GM12873 (cell line): ENCODE measurements around the gene ALPL.

Source experiments
- TF ChIP-seq, protein P1 (sequence below): IDR thresholded peaks from 2 replicates; pipeline ENCODE4 v1.5.1; 2012; ENCODE audit warnings: low read depth, mild to moderate bottlenecking, moderate library complexity, low read length, control low read depth; ENCODE audit not compliant: insufficient read depth; ENCODE audit errors: missing control alignments

ALPL gene

DNA sequence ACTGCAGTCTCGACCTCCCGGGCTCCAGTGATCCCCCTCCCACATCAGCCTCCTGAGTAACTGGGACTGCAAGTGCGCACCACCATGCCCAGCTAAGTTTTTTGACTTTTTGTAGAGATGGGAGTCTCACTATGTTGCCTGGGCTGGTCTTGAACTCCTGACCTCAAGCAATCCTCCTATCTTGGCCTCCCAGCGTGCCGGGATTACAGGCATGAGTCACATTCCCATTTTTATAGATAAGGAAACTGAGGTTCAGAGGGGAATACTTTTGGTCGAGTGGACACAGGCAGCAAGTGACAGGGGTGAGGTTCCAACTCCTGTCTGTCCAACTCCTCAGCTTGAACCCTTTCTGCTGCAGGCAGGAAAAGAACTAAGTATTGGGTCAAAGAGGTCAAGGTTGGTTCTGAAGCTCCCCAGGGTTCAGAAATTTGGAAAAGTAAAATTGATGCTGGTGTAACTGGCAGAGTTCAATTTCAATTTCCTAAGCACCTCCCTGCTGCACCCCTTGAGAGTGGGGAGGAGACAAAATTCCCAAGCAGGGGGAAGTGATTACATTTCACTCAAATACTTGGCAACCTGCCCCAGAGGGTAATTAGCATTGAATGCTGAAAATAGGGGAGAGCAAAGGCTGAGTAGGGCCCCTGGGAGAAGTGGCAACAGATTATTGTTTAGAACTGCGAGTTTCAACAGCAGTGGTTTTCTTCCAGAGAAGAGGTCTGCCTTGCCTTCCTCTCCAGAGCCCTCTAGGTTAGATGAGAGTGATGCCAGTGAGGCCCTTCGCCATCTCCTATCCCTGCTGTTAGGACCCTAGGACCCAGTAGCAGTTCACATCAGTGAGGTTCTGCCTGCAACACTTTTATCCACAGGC is 17.5 kb upstream of the ALPL start:
- TF ChIP-seq, protein P1, sequence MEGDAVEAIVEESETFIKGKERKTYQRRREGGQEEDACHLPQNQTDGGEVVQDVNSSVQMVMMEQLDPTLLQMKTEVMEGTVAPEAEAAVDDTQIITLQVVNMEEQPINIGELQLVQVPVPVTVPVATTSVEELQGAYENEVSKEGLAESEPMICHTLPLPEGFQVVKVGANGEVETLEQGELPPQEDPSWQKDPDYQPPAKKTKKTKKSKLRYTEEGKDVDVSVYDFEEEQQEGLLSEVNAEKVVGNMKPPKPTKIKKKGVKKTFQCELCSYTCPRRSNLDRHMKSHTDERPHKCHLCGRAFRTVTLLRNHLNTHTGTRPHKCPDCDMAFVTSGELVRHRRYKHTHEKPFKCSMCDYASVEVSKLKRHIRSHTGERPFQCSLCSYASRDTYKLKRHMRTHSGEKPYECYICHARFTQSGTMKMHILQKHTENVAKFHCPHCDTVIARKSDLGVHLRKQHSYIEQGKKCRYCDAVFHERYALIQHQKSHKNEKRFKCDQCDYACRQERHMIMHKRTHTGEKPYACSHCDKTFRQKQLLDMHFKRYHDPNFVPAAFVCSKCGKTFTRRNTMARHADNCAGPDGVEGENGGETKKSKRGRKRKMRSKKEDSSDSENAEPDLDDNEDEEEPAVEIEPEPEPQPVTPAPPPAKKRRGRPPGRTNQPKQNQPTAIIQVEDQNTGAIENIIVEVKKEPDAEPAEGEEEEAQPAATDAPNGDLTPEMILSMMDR = no peak

DNA sequence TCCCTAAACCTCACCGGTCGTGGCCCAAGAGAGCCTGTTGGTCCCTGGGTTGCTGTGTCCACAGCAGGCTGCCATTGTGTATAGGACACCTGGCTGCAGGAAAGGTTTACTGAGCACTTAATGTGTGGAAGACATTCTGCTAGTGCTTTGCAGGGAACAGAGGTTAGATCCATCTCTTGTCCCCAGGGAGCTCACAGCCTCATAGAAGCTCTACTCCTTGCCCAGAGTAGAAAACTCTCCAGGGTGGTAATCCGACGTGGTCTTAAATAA is 16.9 kb upstream of the ALPL start:
- TF ChIP-seq, protein P1 = no peak

DNA sequence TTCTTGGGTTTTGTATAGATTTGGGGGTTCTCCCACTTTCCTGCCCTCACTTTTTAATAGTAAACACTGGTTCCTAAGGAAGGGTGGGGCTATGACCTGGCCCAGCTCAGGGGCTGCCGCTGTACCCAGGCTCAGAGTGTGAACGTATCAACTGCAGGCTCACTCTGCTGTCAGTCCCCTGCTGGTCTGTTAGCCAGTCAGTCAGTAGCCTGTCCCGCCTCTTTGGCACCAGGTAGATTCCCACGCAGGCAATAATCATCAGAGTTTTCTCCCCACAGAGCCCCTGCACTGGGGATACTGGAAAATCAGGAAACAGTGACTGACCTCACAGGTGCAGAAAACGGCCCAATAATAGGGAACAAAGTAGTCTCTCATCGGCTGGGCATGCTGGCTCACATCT is 15.0 kb upstream of the ALPL start:
- TF ChIP-seq, protein P1 = no peak

DNA sequence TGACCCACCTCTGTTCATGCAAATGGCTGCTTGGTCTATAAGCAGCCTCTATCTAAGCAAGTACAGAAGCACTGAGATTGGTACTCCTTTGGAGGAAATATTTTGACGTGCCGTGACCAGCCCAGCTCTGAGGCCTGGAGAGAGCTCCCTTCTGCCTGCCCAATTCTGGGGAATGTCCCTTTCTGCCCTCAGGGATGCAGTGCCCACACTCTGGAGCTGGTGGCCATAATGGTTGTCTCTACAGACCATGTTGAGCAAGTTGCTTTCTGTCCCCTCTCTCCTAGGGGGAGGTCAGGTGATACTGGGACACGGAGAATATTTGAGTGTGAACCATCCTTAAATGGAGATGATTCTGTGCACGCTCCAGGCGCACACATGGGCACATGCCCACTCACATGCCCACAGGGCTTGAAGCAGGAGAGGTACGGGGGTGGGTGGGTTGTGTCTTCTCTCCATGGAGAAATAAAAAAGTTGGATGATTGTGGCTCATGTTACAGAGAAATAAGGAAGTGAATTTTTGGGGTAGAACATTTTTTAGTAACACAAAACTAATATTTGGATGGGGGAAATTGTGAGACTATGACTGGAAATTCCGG is 13.9 kb upstream of the ALPL start:
- TF ChIP-seq, protein P1 = no peak

DNA sequence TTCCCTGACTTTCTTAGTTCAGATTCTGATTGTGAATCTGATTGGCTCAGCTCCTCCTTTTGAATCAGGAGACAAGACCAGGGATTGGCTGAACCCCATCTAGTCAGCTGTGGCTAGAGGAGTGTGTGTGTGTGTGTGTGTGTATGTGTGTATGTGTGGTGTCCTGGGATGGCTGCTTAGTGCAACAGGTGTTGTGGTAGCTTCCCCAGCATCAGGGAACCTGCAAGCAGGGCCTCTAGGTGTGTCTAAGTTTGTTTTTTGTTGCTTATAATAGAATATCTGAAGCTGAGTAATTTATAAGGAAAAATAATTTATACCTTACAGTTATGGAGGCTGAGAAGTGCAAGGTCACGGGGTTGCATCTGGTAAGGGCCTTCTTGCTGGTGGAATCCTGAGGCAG is 13.2 kb upstream of the ALPL start:
- TF ChIP-seq, protein P1 = no peak

DNA sequence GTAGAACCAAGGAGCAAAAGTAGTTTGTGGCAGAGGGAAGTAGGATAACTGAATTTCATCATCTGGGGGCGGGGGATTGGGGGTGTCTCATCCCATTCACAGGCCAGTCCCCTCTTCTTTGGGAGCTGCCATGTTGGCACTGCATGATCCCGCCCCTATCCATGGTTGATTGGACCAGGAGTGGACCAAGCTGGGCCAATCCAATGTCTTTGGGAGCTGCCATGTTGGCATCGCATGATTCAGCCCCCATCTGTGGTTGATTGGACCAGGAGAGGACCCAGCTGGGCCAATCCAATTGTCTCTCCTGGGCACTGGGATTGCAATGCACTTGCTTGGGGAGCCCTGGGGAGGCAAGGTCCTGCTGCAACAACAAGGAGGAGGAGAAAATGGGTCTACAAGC is 12.3 kb upstream of the ALPL start:
- TF ChIP-seq, protein P1 = no peak

DNA sequence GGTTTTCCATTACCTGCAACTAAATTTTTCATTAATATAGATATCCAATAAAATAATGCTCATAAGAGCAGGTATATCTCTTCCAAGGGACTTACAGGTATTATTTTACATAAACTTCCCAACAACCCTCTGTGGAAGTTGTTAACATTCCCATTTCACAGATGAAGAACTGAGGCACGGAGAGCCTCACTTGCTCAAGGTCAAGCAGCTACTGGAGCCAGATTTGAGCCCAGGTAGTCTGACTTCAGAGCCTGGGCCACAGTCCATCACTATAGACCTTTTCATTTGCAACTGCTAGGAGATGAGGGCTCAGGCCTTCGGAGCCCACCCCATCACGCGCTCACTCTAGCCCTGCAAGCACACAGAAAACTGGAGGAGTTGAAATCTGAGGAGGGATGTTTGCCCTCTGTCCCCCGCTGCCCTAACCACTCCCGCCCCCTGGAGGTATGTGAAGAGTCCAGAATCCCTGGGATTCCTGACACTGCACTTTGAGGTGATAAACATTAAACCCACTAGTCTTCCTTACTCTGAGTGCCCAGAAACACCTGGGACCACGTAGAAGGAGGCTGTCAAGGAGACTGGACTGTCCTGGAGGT is 11.7 kb upstream of the ALPL start:
- TF ChIP-seq, protein P1 = no peak
